H9 (cell line): ENCODE data around the gene NEURL4. TPM values are rescaled to one million over a fixed set of nuclear protein-coding genes. Genes with fewer than 3 reads are reported as not detected.

Experiments
- DNase-seq: peaks from one replicate; pipeline ENCODE4 v3.0.0-alpha.2; 2017
- H2AFZ ChIP-seq: one replicate; pipeline ENCODE4 v1.6.1; 2013; ENCODE audit warnings: mild to moderate bottlenecking, low read length, control low read depth, moderate library complexity
- H2AK5ac ChIP-seq: 2 replicates; pipeline ENCODE4 v1.6.1; 2013; ENCODE audit warnings: low read length, control low read depth, mixed read lengths; ENCODE audit not compliant: insufficient read length
- H2BK120ac ChIP-seq: one replicate; pipeline ENCODE4 v1.6.1; 2013; ENCODE audit warnings: low read depth, mild to moderate bottlenecking, low read length, control low read depth, inconsistent platforms; ENCODE audit not compliant: poor library complexity, severe bottlenecking
- H2BK12ac ChIP-seq: 2 replicates; pipeline ENCODE4 v1.6.1; 2013; ENCODE audit warnings: low read length, control low read depth, mixed read lengths, low read depth; ENCODE audit not compliant: insufficient read length
- H2BK15ac ChIP-seq: 2 replicates; pipeline ENCODE4 v1.6.1; 2013; ENCODE audit warnings: low read depth, low read length, control low read depth
- H2BK20ac ChIP-seq: one replicate; pipeline ENCODE4 v1.6.1; 2013; ENCODE audit warnings: low read depth, mild to moderate bottlenecking, low read length, control low read depth, inconsistent platforms; ENCODE audit not compliant: poor library complexity, severe bottlenecking
- H2BK5ac ChIP-seq: 2 replicates; pipeline ENCODE4 v1.6.1; 2013; ENCODE audit warnings: low read length, control low read depth, mixed read lengths; ENCODE audit not compliant: insufficient read length
- H3K14ac ChIP-seq: 2 replicates; pipeline ENCODE4 v1.6.1; 2013; ENCODE audit warnings: low read length, control low read depth; ENCODE audit not compliant: insufficient read depth
- H3K18ac ChIP-seq: 2 replicates; pipeline ENCODE4 v1.6.1; 2013; ENCODE audit warnings: low read depth, mild to moderate bottlenecking, mixed read lengths, low read length, control low read depth; ENCODE audit not compliant: insufficient read length
- H3K23ac ChIP-seq: 2 replicates; pipeline ENCODE4 v1.6.1; 2013; ENCODE audit warnings: low read length, control low read depth, mixed read lengths, low read depth; ENCODE audit not compliant: insufficient read length
- H3K23me2 ChIP-seq: 2 replicates; pipeline ENCODE4 v1.6.1; 2013; ENCODE audit warnings: low read depth, mild to moderate bottlenecking, mixed read lengths, low read length, control low read depth; ENCODE audit not compliant: insufficient read length, poor library complexity, severe bottlenecking
- H3K27ac ChIP-seq: 2 replicates; pipeline ENCODE4 v1.5.1; 2013; ENCODE audit warnings: low read length, control low read depth, mixed read lengths, low read depth; ENCODE audit not compliant: insufficient read length
- H3K27me3 ChIP-seq: 2 replicates; pipeline ENCODE4 v1.6.1; 2013; ENCODE audit warnings: low read length, control low read depth, inconsistent platforms; ENCODE audit not compliant: insufficient read depth
- H3K4ac ChIP-seq: 2 replicates; pipeline ENCODE4 v1.6.1; 2013; ENCODE audit warnings: low read depth, mild to moderate bottlenecking, control low read depth, inconsistent platforms, low read length, moderate library complexity
- H3K4me1 ChIP-seq: 2 replicates; pipeline ENCODE4 v1.6.1; 2013; ENCODE audit warnings: low read length, control low read depth, inconsistent platforms; ENCODE audit not compliant: insufficient read depth
- H3K4me2 ChIP-seq: 2 replicates; pipeline ENCODE4 v1.6.1; 2013; ENCODE audit warnings: low read length, control low read depth, mixed read lengths; ENCODE audit not compliant: insufficient read length, insufficient read depth
- H3K56ac ChIP-seq: 2 replicates; pipeline ENCODE4 v1.6.1; 2013; ENCODE audit warnings: low read depth, mild to moderate bottlenecking, mixed read lengths, low read length, control low read depth; ENCODE audit not compliant: insufficient read length
- H3K79me1 ChIP-seq: 2 replicates; pipeline ENCODE4 v1.6.1; 2013; ENCODE audit warnings: low read depth, mild to moderate bottlenecking, moderate library complexity, low read length, control low read depth, inconsistent platforms; ENCODE audit not compliant: insufficient read depth, poor library complexity, severe bottlenecking
- H3K79me2 ChIP-seq: 2 replicates; pipeline ENCODE4 v1.6.1; 2013; ENCODE audit warnings: low read length, control low read depth, inconsistent platforms; ENCODE audit not compliant: insufficient read depth
- H3K9ac ChIP-seq: 2 replicates; pipeline ENCODE4 v1.6.1; 2013; ENCODE audit warnings: low read length, control low read depth, mixed read lengths; ENCODE audit not compliant: insufficient read length; ENCODE audit errors: extremely low read depth
- H3K9me3 ChIP-seq: one replicate; pipeline ENCODE4 v1.6.1; 2013; ENCODE audit warnings: low read depth, low read length, inconsistent platforms; ENCODE audit not compliant: control insufficient read depth
- H3T11ph ChIP-seq: one replicate; pipeline ENCODE4 v1.6.1; 2013; ENCODE audit warnings: mild to moderate bottlenecking, low read length, control low read depth, inconsistent platforms
- H4K20me1 ChIP-seq: one replicate; pipeline ENCODE4 v1.6.1; 2013; ENCODE audit not compliant: control insufficient read depth, insufficient read length, insufficient read depth
- H4K5ac ChIP-seq: 2 replicates; pipeline ENCODE4 v1.6.1; 2013; ENCODE audit warnings: low read depth, mild to moderate bottlenecking, mixed read lengths, low read length, control low read depth; ENCODE audit not compliant: insufficient read length
- H4K8ac ChIP-seq: replicated peaks from 2 replicates; pipeline ENCODE4 v1.6.1; 2013; ENCODE audit warnings: low read length, control low read depth, mixed read lengths, low read depth; ENCODE audit not compliant: insufficient read length
- H4K91ac ChIP-seq: 2 replicates; pipeline ENCODE4 v1.6.1; 2013; ENCODE audit warnings: low read depth, mild to moderate bottlenecking, moderate library complexity, mixed read lengths, low read length, control low read depth; ENCODE audit not compliant: insufficient read length
- H3K27ac Mint-ChIP-seq, 3 experiments: 2 replicates in 2 of 3; 3 replicates in 1 of 3; pipeline ENCODE4 v1.8.0; 2020 to 2021; ENCODE audit warnings: mixed read lengths in 3 of 3, mild to moderate bottlenecking in 1 of 3, moderate library complexity in 1 of 3
- H3K27me3 Mint-ChIP-seq: 2 replicates; pipeline ENCODE4 v1.8.0; 2021; ENCODE audit warnings: low read depth, mild to moderate bottlenecking, moderate library complexity, mixed read lengths
- H3K36me3 Mint-ChIP-seq, 3 experiments: 2 replicates in 2 of 3; 3 replicates in 1 of 3; pipeline ENCODE4 v1.8.0; 2020 to 2021; ENCODE audit warnings: low read depth in 3 of 3, mixed read lengths in 3 of 3; ENCODE audit not compliant: insufficient read depth in 1 of 3
- H3K4me1 Mint-ChIP-seq, 2 experiments: 2 replicates each; pipeline ENCODE4 v1.8.0; 2020; ENCODE audit warnings: mixed read lengths in 2 of 2
- H3K4me3 Mint-ChIP-seq, 2 experiments: 2 replicates in 1 of 2; 3 replicates in 1 of 2; pipeline ENCODE4 v1.8.0; 2020 to 2021; ENCODE audit warnings: mild to moderate bottlenecking in 2 of 2, mixed read lengths in 2 of 2, moderate library complexity in 1 of 2
- H3K9me3 Mint-ChIP-seq, 2 experiments: 2 replicates in 1 of 2; 3 replicates in 1 of 2; pipeline ENCODE4 v1.8.0; 2020; ENCODE audit warnings: mild to moderate bottlenecking in 2 of 2, mixed read lengths in 2 of 2, moderate library complexity in 1 of 2
- CTCF ChIP-seq: fragments of 200-600 bp; sonication (generic); conservative IDR thresholded peaks from 3 replicates; pipeline ENCODE4 v1.8.0; 2021; ENCODE audit warnings: antibody characterized with exemption, mild to moderate bottlenecking
- WGBS: extraction: QIAGEN DNeasy Blood & Tissue Kit; methylation state at CpG from one replicate; pipeline ENCODE4 v1.1.7; 2013; ENCODE audit warnings: missing lambda C conversion rate, low lambda C conversion rate, mixed read lengths; ENCODE audit not compliant: insufficient read length; ENCODE audit errors: extremely low coverage; 5-methylcytosine and 5-hydroxymethylcytosine counted together
- total RNA-seq: library from RNA; stranded (reverse); gene quantifications from 2 replicates; pipeline ENCODE4 v1.2.1, GENCODE V29; 2021

Gene NEURL4
- total RNA-seq, 1 experiment from 2014 or later, result 54.8 TPM

- Mint-ChIP-seq H3K27ac (no peak overlapping the region), H3K27me3 (peaks cover 12% of the 10 kb centered on the region), H3K36me3 (no peaks in the 10 kb centered on the region), H3K4me3 (no peak overlapping the region; a peak in 1 of 5 replicates), H3K9me3 (no peaks in the 10 kb centered on the region), H3K4me1 (peaks cover 17 to 23% of the 10 kb centered on the region in 2 experiments)
- H2BK20ac ChIP-seq, result no peak overlapping the region
- no peak overlapping the region for H4K8ac ChIP-seq
- H3K4me1 ChIP-seq, result no peaks in the 10 kb centered on the region
- no peak overlapping the region for H2BK12ac ChIP-seq
- H3T11ph ChIP-seq, result no peak overlapping the region
- H3K18ac ChIP-seq, result no peak overlapping the region
- no peak overlapping the region for H2AFZ ChIP-seq
- no peaks in the 10 kb centered on the region for H3K9me3 ChIP-seq
- H3K23ac ChIP-seq, result no peak overlapping the region
- no peak overlapping the region for H3K14ac ChIP-seq
- no peak overlapping the region for H2BK5ac ChIP-seq
- no peak overlapping the region for H3K56ac ChIP-seq
- DNase-seq, result no peak
- peaks cover 6% of the 10 kb centered on the region for H3K23me2 ChIP-seq
- H3K4ac ChIP-seq, result no peak overlapping the region
- no peak overlapping the region for H2AK5ac ChIP-seq
- no CpG with 5 or more reads among the region's 8 CpGs for WGBS
- no peak overlapping the region for H2BK120ac ChIP-seq
- H2BK15ac ChIP-seq, result no peak overlapping the region
- H3K4me2 ChIP-seq, result no peak overlapping the region
- TF ChIP-seq CTCF, result no peak
- no peaks in the 10 kb centered on the region; the same call in 1 of the 2 replicates for H3K79me2 ChIP-seq
- H3K79me1 ChIP-seq, result no peaks in the 10 kb centered on the region
- H3K27me3 ChIP-seq, result no peaks in the 10 kb centered on the region
- H3K9ac ChIP-seq, result no peak overlapping the region
- H3K27ac ChIP-seq, result no peak overlapping the region
- H4K20me1 ChIP-seq, result no peaks in the 10 kb centered on the region
- no peak overlapping the region for H4K5ac ChIP-seq
- no peak overlapping the region for H4K91ac ChIP-seq
Observed at GRCh38 chr17:7355573-7355972, 26.4 kb upstream of the NEURL4 start.
